Endothelial cell of umbilical vein (primary cell): ENCODE results near the gene ACLY. TPM values are rescaled to one million over a fixed set of nuclear protein-coding genes. Genes with fewer than 3 reads are reported as not detected.

ENCODE experiments used
- BruUV-seq: library from RNA; stranded (reverse); fragments of 400-500 nt; replicated peaks from 2 replicates; lab custom pipeline; 2021; lab: Mats Ljungman, UMichigan
- CTCF ChIA-PET: fragments of 300-600, 350-600 bp; sonication (Branson Sonifier 250); formaldehyde crosslinking; loops from one replicate; lab custom pipeline; 2021; ENCODE audit warnings: antibody characterized with exemption, inconsistent platforms; lab: Charles Lee
- POLR2A ChIA-PET: fragments of 300-600, 350-600 bp; sonication (Branson Sonifier 250); formaldehyde crosslinking; loops from one replicate; lab custom pipeline; 2021; ENCODE audit warnings: antibody characterized with exemption, inconsistent platforms; lab: Charles Lee
- DNase-seq: peaks from one replicate; pipeline ENCODE4 v3.0.0-alpha.2; 2011; ENCODE audit warnings: low read depth, low spot score
- FAIRE-seq: peaks from 2 replicates; lab custom pipeline; 2011; peaks lifted over from hg19 to GRCh38; lab: Jason Lieb, UNC
- H2AFZ ChIP-seq: 2 replicates; pipeline ENCODE4 v1.6.0; 2012; ENCODE audit warnings: low read depth, low read length, control low read depth, inconsistent platforms
- H3K27ac ChIP-seq: 2 replicates; pipeline ENCODE4 v1.5.1; 2011; ENCODE audit warnings: low read depth, mild to moderate bottlenecking, control low read depth, low read length, moderate library complexity; ENCODE audit not compliant: insufficient read depth
- H3K27me3 ChIP-seq, 2 experiments: 2 replicates each; pipeline versions ENCODE4 v1.6.0 to v1.6.1; 2011; ENCODE audit warnings: low read length in 2 of 2, mixed read lengths in 1 of 2; ENCODE audit not compliant: control insufficient read depth in 2 of 2, insufficient read depth in 2 of 2
- H3K36me3 ChIP-seq, 2 experiments: 2 replicates in 1 of 2; 3 replicates in 1 of 2; pipeline ENCODE4 v1.5.1; 2011; ENCODE audit warnings: low read length in 2 of 2, mild to moderate bottlenecking in 1 of 2, moderate library complexity in 1 of 2; ENCODE audit not compliant: control insufficient read depth in 2 of 2, insufficient read depth in 2 of 2; ENCODE audit errors: extremely low read depth in 1 of 2
- H3K4me1 ChIP-seq: 3 replicates; pipeline ENCODE4 v1.5.1; 2011; ENCODE audit warnings: mild to moderate bottlenecking, low read length; ENCODE audit not compliant: control insufficient read depth, insufficient read depth; ENCODE audit errors: extremely low read depth
- H3K4me2 ChIP-seq: 2 replicates; pipeline ENCODE4 v1.6.1; 2011; ENCODE audit warnings: low read length, control low read depth, mixed read lengths; ENCODE audit not compliant: insufficient read depth
- H3K4me3 ChIP-seq, 3 experiments: fragments of 200-600 bp in 1 of 3; sonication (generic), shearing (Covaris generic) in 1 of 3; replicated peaks in 1 of 3; 2 replicates each; pipeline ENCODE4 v1.5.1; 2011 to 2016; ENCODE audit warnings: control low read depth in 3 of 3, low read length in 3 of 3, mild to moderate bottlenecking in 2 of 3, inconsistent platforms in 1 of 3, low read depth in 1 of 3, moderate library complexity in 1 of 3; ENCODE audit not compliant: insufficient read depth in 1 of 3
- H3K79me2 ChIP-seq: 2 replicates; pipeline ENCODE4 v1.6.0; 2012; ENCODE audit warnings: low read length, inconsistent platforms; ENCODE audit not compliant: control insufficient read depth, insufficient read depth
- H3K9ac ChIP-seq: replicated peaks from 2 replicates; pipeline ENCODE3; 2011; ENCODE audit warnings: low read length, control low read depth; ENCODE audit not compliant: insufficient read depth; ENCODE audit errors: extremely low read depth
- H3K9me1 ChIP-seq: replicated peaks from 3 replicates; pipeline ENCODE4 v1.6.0; 2011; ENCODE audit warnings: mild to moderate bottlenecking, low read length; ENCODE audit not compliant: control insufficient read depth, insufficient read depth; ENCODE audit errors: extremely low read depth
- H3K9me3 ChIP-seq: replicated peaks from 2 replicates; pipeline ENCODE4 v1.5.1; 2012; ENCODE audit warnings: low read length, inconsistent platforms; ENCODE audit not compliant: control insufficient read depth, insufficient read depth
- H4K20me1 ChIP-seq: replicated peaks from 2 replicates; pipeline ENCODE3; 2011; ENCODE audit warnings: mild to moderate bottlenecking, low read length; ENCODE audit not compliant: control insufficient read depth, insufficient read depth; ENCODE audit errors: extremely low read depth
- FOS ChIP-seq: IDR thresholded peaks from 2 replicates; pipeline ENCODE4 v1.6.1; 2011; ENCODE audit warnings: mild to moderate bottlenecking, low read length, moderate library complexity, borderline replicate concordance; ENCODE audit not compliant: insufficient read depth
- POLR2A ChIP-seq: IDR thresholded peaks from 2 replicates; pipeline ENCODE4 v1.6.1; 2012; ENCODE audit warnings: low read depth, mild to moderate bottlenecking, control low read depth, low read length
- POLR2AphosphoS5 ChIP-seq: IDR thresholded peaks from 2 replicates; pipeline ENCODE4 v1.6.1; 2012; ENCODE audit warnings: low read depth, mild to moderate bottlenecking, control low read depth, low read length, moderate library complexity; ENCODE audit not compliant: insufficient read depth
- dilution Hi-C: fragments of 300-500 bp; cut with MboI; formaldehyde crosslinking; loops from one replicate; pipeline ENCODE4 v1.15.0; 2019; ENCODE audit warnings: low sequenced_read_pairs; ENCODE audit not compliant: extremely low pct_ligation_motif_present
- intact Hi-C: fragments of 100-400 bp; cut with micrococcal nuclease; formaldehyde crosslinking; loops from one replicate; pipeline ENCODE4 v1.10.0; 2022
- polyA plus RNA-seq, 4 experiments: library from polyadenylated mRNA; depleted of rRNA in 3 of 4; stranded (reverse) in 3 of 4; unstranded in 1 of 4; fragments of >200 nt; gene quantifications; 2 replicates each; pipeline versions ENCODE4 v1.2.1 to v1.2.3, GENCODE V29; 2011 to 2012; ENCODE audit warnings: missing spikeins in 1 of 4
- total RNA-seq: library from RNA; stranded (reverse); gene quantifications from 2 replicates; pipeline ENCODE4 v1.2.3, GENCODE V29; 2021
- TF ChIP-seq, protein P1 (sequence below), 2 donors: IDR thresholded peaks; 1 replicate in 1 of 2; 2 replicates in 1 of 2; pipeline ENCODE4 v1.5.1; 2011; ENCODE audit warnings: low read length in 2 of 2, mild to moderate bottlenecking in 2 of 2, moderate library complexity in 2 of 2, control low read depth in 1 of 2, inconsistent platforms in 1 of 2, low read depth in 1 of 2; ENCODE audit not compliant: insufficient read depth in 1 of 2; ENCODE audit errors: extremely low read depth in 1 of 2

ACLY gene
- total and polyA plus RNA-seq, 2 donors (not counting 3 experiments of a cell fraction or from before 2014, with no cell fraction given), result 174 to 324 TPM

DNA sequence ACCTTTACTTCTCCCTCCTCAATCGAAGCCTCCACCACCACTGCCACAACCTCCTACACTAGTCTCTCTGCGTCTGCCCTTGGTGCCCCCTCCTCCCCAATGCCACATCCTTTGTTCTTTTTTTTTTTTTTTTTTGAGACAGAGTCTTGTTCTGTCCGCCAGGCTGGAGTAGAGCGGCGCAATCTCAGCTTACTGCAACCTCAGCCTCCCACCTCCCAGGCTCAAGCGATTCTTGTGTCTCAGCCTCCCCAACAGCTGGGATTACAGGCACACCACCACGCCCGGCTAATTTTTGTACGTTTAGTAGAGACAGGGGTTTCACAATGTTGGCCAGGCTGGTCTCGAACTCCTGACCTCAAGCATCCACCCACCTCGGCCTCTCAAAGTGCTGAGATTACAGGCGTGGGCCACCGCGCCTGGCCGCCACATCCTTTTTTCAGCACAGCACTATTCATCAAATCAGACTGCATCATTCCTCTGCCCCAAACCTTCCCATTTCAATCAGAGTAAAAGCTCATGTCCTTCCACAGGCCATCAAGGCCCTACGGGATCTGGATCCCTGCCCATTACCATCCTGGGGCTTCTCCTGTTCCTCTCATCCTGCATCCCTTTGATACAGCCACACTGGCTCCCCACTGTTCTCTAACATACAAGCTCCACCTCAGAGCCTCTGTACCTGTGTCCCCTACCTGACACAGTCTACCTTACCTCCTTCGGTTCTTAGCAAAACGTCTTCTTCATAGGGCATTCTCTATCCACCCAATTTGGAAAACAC is 55.5 kb downstream of the ACLY start:
- H3K79me2 ChIP-seq, result peaks cover 49% of the 10 kb centered on the region
- BruUV-seq, result no TSS peak
- dilution Hi-C loops, result no loop called here
- CTCF ChIA-PET, result interaction anchor here (0.7 to 1.9 kb wide), 3 partner anchors 9 to 126 kb away, joined by 3 to 4 read pairs (median 3); no protein-coding TSS in a partner anchor
- H3K9me3 ChIP-seq, result no peaks in the 10 kb centered on the region
- peak overlapping the region; percentile 92 for H3K4me2 ChIP-seq
- H2AFZ ChIP-seq, result no peak overlapping the region
- no peak overlapping the region for H3K9ac ChIP-seq
- H3K27me3 ChIP-seq, result no peaks in the 10 kb centered on the region
- DNase-seq (no peak), FAIRE-seq (no peak)
- intact Hi-C loops, result no loop called here
- no peak overlapping the region for H3K4me3 ChIP-seq
- peaks cover 3% of the 10 kb centered on the region for H4K20me1 ChIP-seq
- POLR2A ChIA-PET, result no interaction called here
- no peaks in the 10 kb centered on the region for H3K9me1 ChIP-seq
- no peak overlapping the region for H3K27ac ChIP-seq
- peaks cover 11% of the 10 kb centered on the region for H3K4me1 ChIP-seq
- TF ChIP-seq, protein P1, sequence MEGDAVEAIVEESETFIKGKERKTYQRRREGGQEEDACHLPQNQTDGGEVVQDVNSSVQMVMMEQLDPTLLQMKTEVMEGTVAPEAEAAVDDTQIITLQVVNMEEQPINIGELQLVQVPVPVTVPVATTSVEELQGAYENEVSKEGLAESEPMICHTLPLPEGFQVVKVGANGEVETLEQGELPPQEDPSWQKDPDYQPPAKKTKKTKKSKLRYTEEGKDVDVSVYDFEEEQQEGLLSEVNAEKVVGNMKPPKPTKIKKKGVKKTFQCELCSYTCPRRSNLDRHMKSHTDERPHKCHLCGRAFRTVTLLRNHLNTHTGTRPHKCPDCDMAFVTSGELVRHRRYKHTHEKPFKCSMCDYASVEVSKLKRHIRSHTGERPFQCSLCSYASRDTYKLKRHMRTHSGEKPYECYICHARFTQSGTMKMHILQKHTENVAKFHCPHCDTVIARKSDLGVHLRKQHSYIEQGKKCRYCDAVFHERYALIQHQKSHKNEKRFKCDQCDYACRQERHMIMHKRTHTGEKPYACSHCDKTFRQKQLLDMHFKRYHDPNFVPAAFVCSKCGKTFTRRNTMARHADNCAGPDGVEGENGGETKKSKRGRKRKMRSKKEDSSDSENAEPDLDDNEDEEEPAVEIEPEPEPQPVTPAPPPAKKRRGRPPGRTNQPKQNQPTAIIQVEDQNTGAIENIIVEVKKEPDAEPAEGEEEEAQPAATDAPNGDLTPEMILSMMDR (IDR thresholded peaks at IDR 0.05; ENCODE audit: extremely low read depth in 1 of 2, insufficient read depth in 1 of 2, low read depth in 1 of 2, low read length in 2 of 2), result no peak
- no peak for TF ChIP-seq FOS
- TF ChIP-seq POLR2A, result no peak
- TF ChIP-seq POLR2AphosphoS5, result no peak
- H3K36me3 ChIP-seq, result peaks cover 5 to 8% of the 10 kb centered on the region in 2 experiments
